Renal cortex interstitium (tissue), 11 donors: ENCODE data around the gene INPP5E. TPM values are rescaled to one million over a fixed set of nuclear protein-coding genes. Genes with fewer than 3 reads are reported as not detected.

Experiments
- DNase-seq, 11 donors: peaks; one replicate each; pipeline ENCODE4 v3.0.0-alpha.2; 2013; ENCODE audit warnings: low read depth in 9 of 11, low spot score in 4 of 11; ENCODE audit errors: extremely low read depth in 1 of 11
- polyA plus RNA-seq, 3 donors: library from polyadenylated mRNA; unstranded; fragments of 120-200 nt; gene quantifications; one replicate each; pipeline ENCODE4 v1.2.1, GENCODE V29; 2013; ENCODE audit not compliant: insufficient read length in 3 of 3

INPP5E gene
- polyA plus RNA-seq, 3 donors = 11.6 to 17.0 (median 16.9) TPM

GRCh38 chr9:136381311-136381710 lies 58.3 kb downstream of the INPP5E start:
- DNase-seq = no peak

GRCh38 chr9:136380381-136380780 lies 59.3 kb downstream of the INPP5E start:
- DNase-seq = no peak

- no peak for DNase-seq
These were observed 59.8 kb downstream of the INPP5E start for GRCh38 chr9:136379891-136380290.

GRCh38 chr9:136379401-136379800 lies 60.2 kb downstream of the INPP5E start:
- DNase-seq = no peak

GRCh38 chr9:136379003-136379287 lies 60.7 kb downstream of the INPP5E start:
- DNase-seq = no peak

Other genes starting within 250 kb of the INPP5E start
- gene LHX3, start 234.7 kb downstream of the INPP5E start, polyA plus RNA-seq = not detected
- gene QSOX2, start 194.0 kb downstream of the INPP5E start, polyA plus RNA-seq = 10 to 100 TPM; 16.6 to 19.0 (median 18.8) TPM
- 1 to 10 TPM; 1.7 to 4.5 (median 2.3) TPM for gene CCDC187, start 135.8 kb downstream of the INPP5E start, polyA plus RNA-seq
- gene GPSM1, start 112.3 kb downstream of the INPP5E start, polyA plus RNA-seq = 10 to 100 TPM; 28.2 to 48.1 (median 47.2) TPM
- 10 to 100 TPM; 10.3 to 14.7 (median 14.6) TPM for gene DNLZ, start 76.1 kb downstream of the INPP5E start, polyA plus RNA-seq
- gene CARD9, start 66.2 kb downstream of the INPP5E start, polyA plus RNA-seq = 1 to 10 TPM; 1.3 to 3.2 (median 3.0) TPM
- gene SNAPC4, start 39.7 kb downstream of the INPP5E start, polyA plus RNA-seq = 10 to 100 TPM; 10.0 to 14.8 (median 13.6) TPM
- 10 to 100 TPM; 45.3 to 60.6 (median 48.1) TPM for gene ENTR1, start 29.2 kb downstream of the INPP5E start, polyA plus RNA-seq
- gene PMPCA, start 29.2 kb downstream of the INPP5E start, polyA plus RNA-seq = 10 to 100 TPM; 55.7 to 67.3 (median 61.1) TPM
- gene SEC16A, start 43.2 kb upstream of the INPP5E start, polyA plus RNA-seq = 10 to 100 TPM; 63.2 to 66.9 (median 63.5) TPM
- gene NOTCH1, start 106.2 kb upstream of the INPP5E start, polyA plus RNA-seq = 10 to 100 TPM; 23.6 to 40.9 (median 36.2) TPM
- 10 to 100 TPM; 43.8 to 79.8 (median 74.3) TPM for gene EGFL7, start 223.1 kb upstream of the INPP5E start, polyA plus RNA-seq
- 10 to 100 TPM; 31.5 to 51.9 (median 50.0) TPM for gene AGPAT2, start 247.6 kb upstream of the INPP5E start, polyA plus RNA-seq